ENCODE data around the gene ERCC6L2. TPM values are rescaled to one million over a fixed set of nuclear protein-coding genes. Genes with fewer than 3 reads are reported as not detected.

ERCC6L2 gene
- total and polyA plus RNA-seq, 2 of the 8 experiments (the other 6 are each of a cell fraction or from before 2014, with no cell fraction given), result 9.8 to 50.0 TPM

DNA sequence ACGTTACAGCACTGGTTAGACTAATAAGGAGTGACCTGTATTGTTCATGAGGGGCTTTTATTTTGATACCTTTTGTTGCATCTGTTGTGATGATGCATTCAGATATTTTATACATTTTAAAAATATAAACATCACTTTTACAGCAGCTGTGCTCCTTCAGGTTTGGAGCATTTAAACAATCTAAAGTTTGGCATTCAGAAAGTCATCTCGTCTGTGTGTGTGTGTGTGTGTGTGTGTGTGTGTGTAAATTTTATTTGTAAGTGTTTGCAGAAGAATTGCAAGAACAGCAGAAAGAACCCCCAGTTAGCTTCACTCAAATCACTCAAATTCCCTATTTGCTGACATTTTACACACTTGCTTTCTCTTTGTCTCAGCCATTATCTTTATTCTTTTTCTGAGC, 87.4 kb downstream of the ERCC6L2 start:
- H3K79me1 ChIP-seq (ENCODE audit: low read depth, low read length), result no peaks in the 10 kb centered on the region
- no peaks in the 10 kb centered on the region for H3K79me2 ChIP-seq (ENCODE audit: control insufficient read depth in 1 of 2, insufficient read depth in 2 of 2, low read length in 2 of 2)
- H4K5ac ChIP-seq (ENCODE audit: insufficient read length, low read depth, low read length), result no peak overlapping the region
- H4K91ac ChIP-seq (replicated peaks; ENCODE audit: insufficient read length, low read length), result no peak overlapping the region
- FAIRE-seq (no peak), DNase-seq (ENCODE audit: low read depth in 1 of 2, low spot score in 2 of 2) (no peak)
- no peak overlapping the region for H2BK15ac ChIP-seq (ENCODE audit: low read length)
- H3K4me1 ChIP-seq (replicated peaks in 1 of 4; ENCODE audit: control insufficient read depth in 3 of 4, insufficient read depth in 4 of 4, low read length in 3 of 4), result no peaks in the 10 kb centered on the region
- no peak overlapping the region for H3K23ac ChIP-seq (ENCODE audit: insufficient read length)
- H3K9me3 ChIP-seq (ENCODE audit: insufficient read depth in 2 of 2, low read depth in 1 of 2, low read length in 1 of 2), result 0 out of 4 replicates have a peak, but pooled peaks cover 0 to 3% of the 10 kb centered on the region in 2 experiments
- no peaks in the 10 kb centered on the region for H3K23me2 ChIP-seq (ENCODE audit: low read depth, low read length)
- ChIA-PET POLR2A (ENCODE audit: partially characterized antibody) (no interaction called here), CTCF (ENCODE audit: partially characterized antibody) (no interaction called here)
- no peak overlapping the region for H3K4me2 ChIP-seq (ENCODE audit: insufficient read depth in 1 of 2, low read depth in 2 of 2, low read length in 2 of 2)
- no peak overlapping the region for H3K27ac ChIP-seq (ENCODE audit: low read depth, low read length)
- H2AK5ac ChIP-seq (ENCODE audit: low read depth, low read length), result no peak overlapping the region
- no peak overlapping the region for H3K4ac ChIP-seq (replicated peaks; ENCODE audit: insufficient read length, low read depth, low read length)
- no peak overlapping the region for H2BK20ac ChIP-seq (ENCODE audit: low read length)
- no peak overlapping the region for H3K18ac ChIP-seq (ENCODE audit: extremely low read depth, low read length)
- H2BK120ac ChIP-seq (replicated peaks; ENCODE audit: low read depth, low read length), result no peak overlapping the region
- no peak overlapping the region for H2BK12ac ChIP-seq (ENCODE audit: low read depth, low read length)
- no peak overlapping the region for H3K14ac ChIP-seq (ENCODE audit: insufficient read length)
- H2AFZ ChIP-seq (ENCODE audit: low read length), result no peak overlapping the region
- peaks cover 0 to 13% (median 4%) of the 10 kb centered on the region in 4 experiments; a peak in 3 of 8 replicates for H3K36me3 ChIP-seq (ENCODE audit: control insufficient read depth in 2 of 4, insufficient read depth in 4 of 4, low read length in 3 of 4)
- no peak overlapping the region for H2BK5ac ChIP-seq (ENCODE audit: low read depth, low read length)
- peaks cover 0 to 2% of the 10 kb centered on the region in 2 experiments for H4K20me1 ChIP-seq (replicated peaks in 1 of 2; ENCODE audit: control insufficient read depth in 1 of 2, insufficient read depth in 2 of 2, low read length in 2 of 2)
- no peak overlapping the region for H4K8ac ChIP-seq (ENCODE audit: extremely low read depth, insufficient read depth, low read length)
- H3K9ac ChIP-seq (replicated peaks in 1 of 4; ENCODE audit: extremely low read depth in 1 of 4, low read depth in 3 of 4, low read length in 3 of 4), result no peak overlapping the region
- 97% methylated on average over 2 of the region's 2 CpGs; no CpG with 5 or more reads in 1 of the 2 experiments for WGBS, 2 experiments (ENCODE audit: extremely low coverage in 1 of 2, insufficient coverage in 1 of 2, insufficient read length in 1 of 2, insufficient replicate concordance in 2 of 2, low coverage in 1 of 2, low lambda C conversion rate in 2 of 2, missing lambda C conversion rate in 1 of 2)
- no peak overlapping the region for H3K4me3 ChIP-seq (ENCODE audit: extremely low read depth in 1 of 4, insufficient read depth in 2 of 4, low read depth in 3 of 4, low read length in 4 of 4)
- H3K27me3 ChIP-seq (replicated peaks in 1 of 4; ENCODE audit: control insufficient read depth in 3 of 4, extremely low read depth in 1 of 4, insufficient read depth in 3 of 4, low read length in 3 of 4), result no peaks in the 10 kb centered on the region
- H3K56ac ChIP-seq (replicated peaks; ENCODE audit: insufficient read length, low read depth, low read length), result no peak overlapping the region
- TF ChIP-seq BCL11A (IDR thresholded peaks at IDR 0.05; ENCODE audit: low read depth in 2 of 2, low read length in 2 of 2), result no peak
- TF ChIP-seq CEBPB (IDR thresholded peaks at IDR 0.05; ENCODE audit: low read depth, low read length), result no peak
- no peak for TF ChIP-seq CHD1 (IDR thresholded peaks at IDR 0.05; ENCODE audit: low read depth, low read length)
- no peak for TF ChIP-seq JUND (IDR thresholded peaks at IDR 0.05; ENCODE audit: low read length)
- no peak for TF ChIP-seq EGR1 (IDR thresholded peaks at IDR 0.05; ENCODE audit: borderline replicate concordance, low read depth, low read length)
- no peak for TF ChIP-seq POLR2A (IDR thresholded peaks at IDR 0.05; ENCODE audit: control extremely low read depth in 1 of 2, low read depth in 2 of 2, low read length in 2 of 2)
- TF ChIP-seq BRCA1 (IDR thresholded peaks at IDR 0.05; ENCODE audit: low read depth, low read length), result no peak
- no peak for TF ChIP-seq NRF1 (IDR thresholded peaks at IDR 0.05; ENCODE audit: low read depth, low read length)
- TF ChIP-seq MAFK (IDR thresholded peaks at IDR 0.05; ENCODE audit: low read depth, low read length), result no peak
- TF ChIP-seq SAP30 (IDR thresholded peaks at IDR 0.05; ENCODE audit: insufficient read depth, insufficient replicate concordance, low read length), result no peak
- TF ChIP-seq RNF2 (IDR thresholded peaks at IDR 0.05; ENCODE audit: borderline replicate concordance, low read depth, low read length, missing control alignments, poor library complexity, severe bottlenecking), result no peak
- no peak for TF ChIP-seq TEAD4 (IDR thresholded peaks at IDR 0.05; ENCODE audit: low read depth, low read length)
- TF ChIP-seq TAF7 (optimal IDR thresholded peaks at IDR 0.05; ENCODE audit: borderline replicate concordance, low read depth, low read length), result no peak
- no peak for TF ChIP-seq HDAC2 (IDR thresholded peaks at IDR 0.05; ENCODE audit: borderline replicate concordance in 1 of 2, low read depth in 2 of 2, low read length in 2 of 2)
- no peak for TF ChIP-seq FOSL1 (IDR thresholded peaks at IDR 0.05; ENCODE audit: insufficient read depth, low read depth, low read length)
